ENCODE measurements around the gene GLMP.

Gene GLMP

GRCh38 chr1:156246781-156247459, 48.6 kb downstream of the GLMP start:
- no peak for DNase-seq

- no peak for DNase-seq
Measured at GRCh38 chr1:156246241-156246780, 49.2 kb downstream of the GLMP start.

GRCh38 chr1:156245451-156246232, 49.8 kb downstream of the GLMP start:
- DNase-seq: no peak

- no peak for DNase-seq
Measured at GRCh38 chr1:156244712-156245111, 50.8 kb downstream of the GLMP start.

- no peak for DNase-seq
Measured at GRCh38 chr1:156244126-156244525, 51.4 kb downstream of the GLMP start.

GRCh38 chr1:156242738-156243137, 52.7 kb downstream of the GLMP start:
- no peak for DNase-seq

Measured in GDM1 (cell line).